ENCODE results near the gene NKX1-2.
"Not testable (repeated sequence)": the region's sequence is repeated elsewhere in the genome, so short reads cannot be mapped to it uniquely, and the experiment has no call there.

Gene NKX1-2

DNA sequence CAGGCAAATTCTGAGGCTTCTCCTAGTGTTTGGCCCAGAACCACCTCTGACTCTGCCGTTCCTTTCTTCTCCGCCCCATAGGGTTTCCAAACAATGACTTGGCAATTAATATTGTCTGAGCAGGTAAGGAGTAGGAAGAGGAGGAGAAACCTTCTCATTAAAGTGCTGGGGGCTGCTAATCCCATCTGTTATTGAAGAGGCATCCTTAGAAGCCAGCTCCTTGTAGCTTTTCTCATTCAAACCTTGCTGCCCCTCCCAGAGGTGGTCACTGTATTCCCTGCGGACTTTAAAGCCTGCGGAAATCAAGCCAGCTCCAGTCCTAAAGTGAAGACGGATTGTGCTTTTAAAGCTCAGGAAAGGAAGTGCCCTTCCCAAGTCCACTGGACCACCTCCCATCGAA is 1.4 kb upstream of the NKX1-2 start:
- no peak for DNase-seq (ENCODE audit: low spot score)

DNA sequence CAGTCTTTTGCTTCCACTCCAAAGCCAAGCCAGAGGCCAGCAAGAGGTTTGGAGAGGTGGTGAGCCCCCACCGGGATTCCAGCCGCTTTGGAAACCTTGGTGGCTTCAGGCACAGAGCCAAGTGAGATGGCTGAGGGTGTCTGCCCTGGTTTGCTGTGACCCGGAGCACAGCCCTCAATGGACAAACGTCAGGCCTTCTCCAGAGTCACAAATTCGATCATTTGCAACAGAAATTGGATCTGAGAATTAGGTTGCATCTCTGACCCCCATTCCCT is 885 bp upstream of the NKX1-2 start:
- no peak for DNase-seq (ENCODE audit: low spot score)

DNA sequence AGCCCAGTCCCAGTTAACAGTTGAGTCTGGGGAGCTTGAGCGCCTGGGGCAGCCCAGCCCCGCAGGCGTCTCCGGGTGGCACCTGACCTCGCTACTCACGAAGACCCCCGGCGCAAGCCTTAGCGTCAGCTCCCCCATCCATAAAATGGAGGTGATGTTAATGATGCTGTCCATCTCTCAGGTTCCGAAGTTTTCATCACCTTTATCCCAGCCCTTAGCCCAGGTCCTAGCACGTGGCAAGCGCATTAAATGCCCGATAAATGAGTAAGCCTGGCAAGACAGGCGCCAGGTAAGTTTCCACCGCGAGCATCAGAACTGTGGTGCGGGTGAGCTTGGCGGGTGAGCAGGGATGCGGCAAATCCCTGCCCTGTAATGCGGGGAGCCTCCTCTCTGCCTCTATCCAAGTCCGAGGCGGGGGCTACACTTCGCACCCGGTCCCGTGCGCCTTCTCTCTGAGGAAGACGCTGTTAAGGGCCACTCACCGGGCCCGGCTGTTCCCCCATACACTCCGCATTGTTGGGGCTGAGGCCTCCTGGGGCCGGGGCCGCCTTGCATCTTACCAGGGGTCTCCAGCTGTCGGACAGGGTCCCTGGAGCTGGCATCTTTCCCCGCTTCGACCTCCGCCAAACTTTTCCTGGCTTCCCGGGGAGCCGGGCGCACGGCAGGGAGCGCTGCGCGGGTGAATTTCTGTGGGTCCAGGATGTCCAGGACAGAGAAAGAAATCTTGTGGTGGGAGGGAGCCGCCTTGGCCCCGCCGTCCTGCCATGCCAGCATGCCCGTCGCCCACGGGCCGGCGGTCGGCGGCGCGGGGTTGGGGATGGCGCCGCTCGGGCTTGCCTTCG is 444 bp downstream of the NKX1-2 start:
- DNase-seq (ENCODE audit: low spot score): peak; percentile 22

DNA sequence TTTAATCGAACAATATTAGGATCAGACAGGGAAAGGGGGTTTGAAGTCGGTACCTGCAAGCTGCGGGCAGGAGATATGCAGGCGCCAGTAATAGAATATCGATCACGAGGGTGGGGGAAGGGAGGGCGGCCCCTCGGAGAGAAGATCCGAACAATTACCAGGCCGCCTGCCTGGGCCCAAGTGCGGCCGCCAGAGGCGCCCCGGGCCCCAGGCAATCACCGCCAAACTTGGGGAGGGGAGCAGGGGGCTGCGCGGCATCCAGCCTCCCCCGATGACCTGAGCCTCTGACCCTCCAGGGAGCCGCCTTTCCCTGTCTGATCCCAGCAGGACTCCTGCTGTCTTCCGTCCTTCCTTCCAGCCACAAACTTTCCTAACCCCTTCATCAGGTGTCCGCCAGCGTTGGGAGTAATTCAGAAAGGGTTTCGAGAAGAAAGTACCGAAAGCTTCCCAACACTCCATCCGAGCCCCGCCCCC is 1.1 kb downstream of the NKX1-2 start:
- DNase-seq (ENCODE audit: low spot score): no peak

DNA sequence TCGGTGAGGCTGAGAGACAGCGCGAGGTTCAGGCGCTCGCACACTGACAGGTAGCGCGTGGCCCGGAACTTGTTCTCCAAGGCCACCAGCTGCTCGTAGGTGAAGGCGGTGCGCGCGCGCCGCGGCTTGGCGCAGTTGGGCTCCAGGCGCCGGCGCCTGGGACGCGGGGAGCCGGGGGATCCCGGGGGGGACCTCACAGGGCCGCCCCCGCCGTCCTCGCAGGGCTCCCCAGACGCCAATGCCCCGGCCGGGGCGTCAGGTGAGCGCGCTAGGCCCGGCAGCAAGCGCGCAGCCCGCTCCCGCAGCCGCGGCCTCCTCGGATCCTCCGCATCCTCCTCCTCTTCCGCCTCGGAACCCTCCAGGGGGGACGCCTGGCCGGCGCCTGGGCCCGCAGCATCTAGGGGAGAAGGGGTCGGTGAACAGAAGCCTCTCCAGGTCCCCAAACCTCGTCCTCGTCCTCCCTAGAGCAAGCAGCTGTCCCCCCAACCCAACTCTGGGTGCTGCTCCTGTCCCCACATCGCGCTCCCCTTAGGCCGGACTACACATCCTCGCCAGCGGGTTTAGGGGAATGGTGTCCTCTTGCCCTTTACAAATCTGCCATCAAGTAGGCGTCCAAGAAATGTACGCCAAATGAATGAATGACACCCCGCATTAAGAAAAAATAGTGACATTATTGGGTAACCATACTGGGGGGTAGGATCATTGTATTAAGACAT is 1.9 kb downstream of the NKX1-2 start:
- DNase-seq (ENCODE audit: low spot score): no peak

DNA sequence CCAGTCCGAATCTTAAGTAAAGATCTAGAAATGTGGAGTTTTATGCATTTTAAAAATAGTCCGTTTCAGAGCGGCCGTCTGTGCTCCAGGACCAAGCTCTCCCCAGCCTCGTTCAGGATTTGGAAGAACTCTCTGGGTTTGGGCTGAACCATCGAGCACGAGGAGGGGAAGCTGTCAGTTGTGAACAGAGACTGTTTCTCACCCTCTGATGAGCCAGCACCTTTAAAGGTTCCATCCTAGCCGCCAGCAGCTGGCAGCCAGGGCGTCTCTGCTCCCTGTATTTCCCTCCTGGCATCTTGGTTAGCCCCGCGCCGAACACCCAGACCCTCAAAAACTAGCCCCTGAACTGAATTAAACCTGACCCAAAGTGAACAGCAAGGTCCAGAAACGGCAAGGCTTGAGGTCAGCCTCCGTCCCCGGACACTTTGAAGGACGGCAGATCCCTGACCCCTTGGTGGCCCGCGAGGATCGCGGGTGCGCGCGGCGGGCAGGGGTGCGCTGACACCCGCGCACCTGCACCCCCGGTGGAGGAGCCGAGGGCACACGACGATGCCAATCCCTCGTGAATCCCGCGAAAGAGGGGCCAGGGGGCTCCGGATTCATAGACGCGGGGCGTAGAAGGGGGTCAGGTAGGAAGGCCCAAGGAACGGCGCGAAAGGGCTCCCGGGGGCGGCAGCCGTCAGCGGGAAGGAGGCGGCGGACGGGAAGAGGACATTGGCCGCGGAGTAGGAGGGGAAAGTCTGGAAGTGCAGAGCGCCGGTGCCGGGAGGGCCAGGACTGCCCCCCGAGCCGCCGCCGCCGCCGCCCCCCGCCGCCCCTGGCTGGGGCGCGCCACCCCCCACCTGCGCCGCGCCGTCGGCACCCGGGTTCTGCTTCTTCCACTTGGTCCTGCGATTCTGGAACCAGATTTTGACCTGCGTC is 2.7 kb downstream of the NKX1-2 start:
- no peak for DNase-seq (ENCODE audit: low spot score)

DNA sequence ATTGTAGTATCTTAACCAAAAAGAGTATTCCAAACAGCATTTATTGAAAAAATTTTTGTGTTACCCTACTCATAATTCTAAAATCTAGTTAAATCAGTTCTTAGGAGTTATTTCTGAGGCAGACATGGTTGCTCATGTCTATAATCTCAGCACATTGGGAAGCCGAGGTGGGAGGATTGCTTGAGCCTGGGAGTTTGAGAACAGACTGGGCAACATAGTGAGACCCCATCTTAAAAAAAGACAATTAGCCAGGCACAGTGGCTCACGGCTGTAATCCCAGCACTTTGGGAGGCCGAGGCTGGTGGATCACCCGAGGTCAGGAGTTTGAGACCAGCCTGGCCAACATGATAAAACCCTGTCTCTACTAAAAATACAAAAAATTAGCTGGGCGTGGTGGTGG is 8.1 kb downstream of the NKX1-2 start:
- not testable (repeated sequence) for DNase-seq (ENCODE audit: low spot score)

DNA sequence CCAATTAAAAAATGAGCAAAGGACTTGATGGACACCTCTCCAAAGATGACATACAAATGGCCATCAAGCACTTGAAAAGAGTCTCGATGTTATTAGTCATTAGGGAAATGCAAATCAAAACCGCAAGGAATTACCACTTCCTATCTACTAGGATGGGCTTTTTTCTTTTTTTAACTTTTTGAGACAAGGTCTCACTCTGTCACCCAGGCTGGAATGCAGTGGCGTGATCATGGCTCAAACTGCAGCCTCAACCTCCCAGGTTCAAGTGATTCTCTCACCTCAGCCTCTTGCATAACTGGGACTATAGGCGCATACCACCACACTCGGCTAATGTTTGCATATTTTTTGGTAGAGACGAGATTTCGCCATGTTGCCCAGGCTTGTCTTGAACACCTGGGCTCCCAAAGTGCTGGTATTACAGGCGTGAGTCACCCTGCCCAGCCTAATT is 13.6 kb downstream of the NKX1-2 start:
- DNase-seq (ENCODE audit: low spot score): peak; percentile 9

DNA sequence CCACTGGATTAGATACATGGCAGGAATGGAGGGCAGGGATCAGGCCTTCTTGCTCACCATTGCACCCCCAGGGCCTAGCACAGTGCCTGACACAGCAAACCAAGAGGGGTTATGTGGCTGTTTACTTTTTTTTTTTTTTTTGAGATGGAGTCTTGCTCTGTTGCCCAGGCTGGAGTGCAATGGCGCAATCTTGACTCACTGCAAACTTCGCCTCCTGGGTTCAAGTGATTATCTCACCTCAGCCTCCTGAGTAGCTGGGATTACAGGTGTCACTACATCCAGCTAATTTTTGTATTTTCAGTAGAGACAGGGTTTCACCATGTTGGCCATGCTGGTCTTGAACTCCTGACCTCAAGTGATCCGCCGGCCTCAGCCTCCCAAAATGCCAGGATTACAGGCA is 14.2 kb downstream of the NKX1-2 start:
- not testable (repeated sequence) for DNase-seq (ENCODE audit: low spot score)

DNA sequence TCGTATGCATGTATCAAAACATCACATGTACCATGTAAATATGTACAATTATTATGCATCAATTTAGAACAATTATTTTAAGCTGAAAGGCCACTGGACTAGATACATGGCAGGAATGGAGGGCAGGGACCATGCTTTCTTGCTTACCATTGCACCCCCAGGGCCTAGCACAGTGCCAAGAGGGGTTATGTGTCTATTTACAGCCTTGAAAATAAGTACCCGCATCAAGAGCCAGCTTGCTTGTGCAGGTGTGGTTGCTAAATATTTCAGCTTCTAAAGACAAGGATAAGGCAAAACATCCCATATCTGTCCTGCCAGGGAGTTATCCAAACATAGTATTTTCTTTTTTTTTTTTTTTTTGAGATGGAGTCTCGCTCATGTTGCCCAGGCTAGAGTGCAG is 16.4 kb downstream of the NKX1-2 start:
- no peak for DNase-seq (ENCODE audit: low spot score)

DNA sequence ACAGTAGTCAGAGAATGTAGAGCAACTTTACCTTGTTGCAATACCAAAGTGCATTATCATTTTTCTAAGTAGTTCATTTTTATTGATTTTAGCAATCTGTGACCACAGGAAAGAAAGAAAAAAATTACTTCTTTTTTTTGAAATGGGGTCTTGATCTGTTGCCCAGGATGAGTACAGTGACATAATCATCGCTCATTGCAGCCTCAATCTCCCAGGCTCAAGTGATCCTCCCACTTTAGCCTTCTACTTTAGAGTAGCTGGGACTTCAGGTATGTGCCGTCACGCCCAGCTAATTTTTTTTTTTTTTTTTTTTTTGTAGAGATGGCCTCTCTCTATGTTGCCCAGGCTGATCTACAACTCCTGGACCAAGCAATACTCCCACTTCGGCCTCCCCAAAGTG is 19.8 kb downstream of the NKX1-2 start:
- DNase-seq (ENCODE audit: low spot score): no peak

DNA sequence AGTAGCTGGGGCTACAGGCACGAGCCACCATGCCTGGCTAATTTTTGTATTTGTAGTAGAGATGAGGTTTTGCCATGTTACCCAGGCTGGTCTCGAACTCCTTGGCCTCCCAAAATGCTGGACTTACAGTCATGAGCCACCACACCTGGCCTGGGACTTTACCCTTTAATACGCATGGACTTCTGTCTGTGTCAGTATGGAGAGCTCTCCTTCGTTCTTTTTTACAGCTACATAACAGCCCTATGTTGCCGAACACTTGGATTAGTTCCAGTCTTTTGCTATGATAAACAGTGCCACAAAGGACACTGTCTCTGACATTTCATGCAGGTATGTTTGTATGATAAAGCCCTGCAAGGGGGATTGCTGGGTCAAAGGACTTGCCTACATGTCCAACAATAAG is 20.3 kb downstream of the NKX1-2 start:
- no peak for DNase-seq (ENCODE audit: low spot score)

DNA sequence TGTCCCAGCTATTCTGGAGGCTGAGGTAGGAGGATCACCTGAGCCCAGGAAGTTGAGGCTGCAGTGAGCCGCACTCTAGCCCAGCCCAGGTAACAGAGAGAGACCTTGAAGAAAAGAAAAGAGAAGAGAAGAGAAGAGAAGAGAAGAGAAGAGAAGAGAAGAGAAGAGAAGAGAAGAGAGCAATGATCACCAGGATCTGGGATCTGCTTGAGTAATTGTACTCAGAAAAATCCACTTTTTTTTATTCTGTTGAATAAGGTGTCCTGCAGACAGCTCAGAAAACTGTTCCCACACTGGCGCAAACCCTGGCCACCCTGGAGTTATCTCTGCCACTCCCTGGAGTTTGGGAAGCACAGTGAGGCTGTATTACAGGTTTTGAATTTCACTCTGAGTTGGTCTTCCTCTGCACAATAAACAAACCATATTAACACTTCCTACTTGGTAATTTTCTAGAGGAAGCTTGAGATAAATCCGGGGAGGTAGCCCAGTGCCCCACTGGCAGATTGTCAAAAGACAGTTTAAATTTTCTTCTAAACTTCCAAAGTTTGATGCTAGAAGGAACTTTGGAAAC is 21.5 kb downstream of the NKX1-2 start:
- DNase-seq (ENCODE audit: low spot score): no peak

DNA sequence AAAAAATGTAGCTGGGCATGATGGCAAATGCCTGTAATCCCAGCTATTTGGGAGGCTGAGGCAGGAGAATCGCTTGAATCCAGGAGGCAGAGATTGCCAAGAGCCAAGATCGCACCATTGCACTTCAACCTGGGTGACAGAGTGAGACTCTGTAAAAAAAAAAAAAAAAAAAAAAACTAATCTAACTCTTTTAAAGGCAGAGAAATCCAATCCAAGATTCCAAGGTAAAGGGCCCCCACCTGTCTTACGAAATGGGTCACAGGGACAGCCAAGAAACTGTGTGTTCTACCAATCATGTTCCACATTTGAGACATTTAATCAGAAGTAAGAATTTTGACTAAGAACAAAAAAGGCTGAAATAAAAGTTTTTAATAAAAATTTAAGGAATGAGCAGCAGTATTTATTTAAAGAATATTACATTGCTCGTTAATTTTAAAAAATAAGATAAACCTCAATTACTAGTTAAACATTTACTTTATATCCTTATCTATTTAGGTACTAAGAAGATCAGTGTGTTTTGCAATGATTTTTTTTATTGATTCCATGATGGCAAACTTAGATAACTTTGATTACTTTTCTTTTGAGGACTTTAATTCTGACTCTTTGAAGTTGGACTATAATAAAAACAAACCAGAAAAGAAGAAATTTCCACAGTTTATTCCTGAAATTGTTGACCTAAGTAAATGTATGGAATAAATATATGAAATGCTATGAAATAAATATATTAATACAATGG is 24.4 kb downstream of the NKX1-2 start:
- DNase-seq (ENCODE audit: low spot score): no peak

DNA sequence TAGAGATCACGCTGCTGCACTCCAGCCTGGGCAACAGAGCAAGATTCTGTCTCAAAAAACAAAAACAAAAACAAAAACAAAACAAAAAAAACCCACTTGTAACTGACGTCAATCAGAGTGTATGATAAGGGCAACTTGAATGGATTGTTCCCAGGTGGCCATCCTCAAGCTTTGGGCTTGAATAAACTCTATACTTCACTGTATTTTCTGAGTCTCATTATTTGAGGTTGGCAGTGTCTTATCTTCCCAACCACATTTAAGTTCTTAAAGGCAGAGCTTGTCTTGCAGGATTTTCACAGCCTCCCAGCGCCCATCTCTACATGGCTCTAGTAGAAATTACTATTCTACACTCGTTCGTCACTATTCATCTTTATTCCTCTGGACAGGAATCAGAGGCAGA is 26.0 kb downstream of the NKX1-2 start:
- DNase-seq (ENCODE audit: low spot score): no peak

DNA sequence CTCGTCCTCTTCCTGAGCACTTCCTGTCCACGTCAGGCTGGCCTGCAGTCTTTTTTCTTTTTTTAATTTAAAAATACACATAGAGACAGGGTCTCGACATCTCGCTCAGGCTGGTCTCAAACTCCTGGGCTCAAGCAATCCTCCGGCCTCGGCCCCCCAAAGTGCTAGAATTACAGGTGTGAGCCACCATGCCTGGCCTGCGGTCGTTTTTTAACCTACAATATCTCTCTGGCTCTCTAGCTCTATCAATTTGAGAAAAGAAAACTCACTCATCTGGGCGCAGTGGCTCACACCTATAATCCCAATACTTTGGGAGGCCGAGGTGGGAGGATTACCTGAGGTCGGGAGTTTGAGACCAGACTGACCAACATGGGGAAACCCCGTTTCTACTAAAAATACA is 27.1 kb downstream of the NKX1-2 start:
- no peak for DNase-seq (ENCODE audit: low spot score)

DNA sequence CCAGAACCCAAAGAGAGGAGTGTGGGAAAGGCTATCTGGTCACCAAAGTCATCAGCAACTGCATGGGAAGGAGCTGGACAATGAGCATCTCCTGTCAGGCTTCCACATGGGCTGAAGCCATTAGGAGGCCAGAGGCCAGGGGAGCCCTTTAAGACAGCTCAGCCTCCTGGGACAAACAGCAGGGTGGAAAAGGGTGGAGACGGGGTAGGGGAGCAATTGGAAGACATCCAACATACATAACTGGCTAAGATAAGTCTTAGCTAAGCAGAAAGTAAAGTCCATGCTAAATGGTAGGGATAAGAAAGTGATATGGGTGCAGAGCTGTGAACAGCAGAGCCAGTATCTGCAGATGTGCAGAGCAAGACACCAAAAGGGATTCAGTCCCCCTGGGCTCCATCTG is 29.6 kb downstream of the NKX1-2 start:
- no peak for DNase-seq (ENCODE audit: low spot score)

DNA sequence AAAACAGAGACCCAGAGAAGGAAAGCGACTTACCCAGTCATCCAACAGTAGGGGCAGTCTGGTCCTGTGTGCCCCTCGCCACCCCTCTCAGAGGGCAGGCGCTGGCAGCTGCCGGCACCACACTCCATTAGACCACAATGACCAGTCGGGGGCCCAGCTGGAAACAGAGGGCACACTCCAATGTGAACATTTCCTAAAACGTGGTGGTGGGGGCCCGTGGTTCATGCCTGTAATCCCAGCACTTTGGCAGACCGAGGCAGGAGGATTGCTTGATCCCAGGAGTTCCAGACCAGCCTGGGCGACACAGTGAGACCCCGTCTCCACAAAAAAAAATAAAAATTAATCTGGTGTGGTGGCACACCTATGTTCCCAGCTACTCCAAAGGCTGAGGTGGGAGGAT is 30.2 kb downstream of the NKX1-2 start:
- DNase-seq (ENCODE audit: low spot score): no peak

DNA sequence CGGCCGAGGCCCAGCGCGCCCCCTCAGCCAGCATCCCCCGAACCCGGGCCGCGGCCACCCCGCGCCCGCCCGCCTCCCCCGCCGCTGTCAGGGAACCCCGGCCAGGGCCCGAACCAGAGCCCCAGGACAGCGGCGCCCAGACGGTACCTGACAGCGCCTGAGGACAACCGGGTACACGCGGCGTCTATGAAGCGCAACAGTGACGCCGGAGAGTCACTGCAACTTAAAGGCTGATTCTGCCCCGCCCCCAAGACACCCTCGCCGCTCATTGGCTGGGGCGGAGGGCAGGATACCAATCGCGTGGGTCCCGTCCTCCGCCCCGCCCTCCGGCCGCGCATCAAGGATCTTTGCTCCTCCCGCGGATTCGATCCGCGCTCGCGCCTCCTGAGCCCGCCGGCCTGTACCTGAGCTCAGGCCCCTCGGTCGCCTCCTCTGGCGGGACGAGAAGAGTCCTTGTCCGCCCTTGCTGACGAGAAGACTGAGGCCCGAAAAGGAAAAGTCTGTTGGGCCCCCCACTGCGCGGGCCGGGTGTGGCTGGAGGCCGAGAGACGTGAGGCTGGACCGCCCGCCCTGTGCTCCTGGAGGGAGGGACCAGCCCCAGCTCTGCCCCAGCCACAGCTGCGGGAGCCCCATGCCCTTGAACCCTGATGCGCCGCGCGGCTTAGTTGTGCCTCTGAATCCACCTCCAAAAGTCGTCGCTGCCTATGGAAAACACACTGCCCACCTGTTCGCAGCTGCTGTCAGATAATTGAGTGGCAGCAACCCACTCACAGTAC is 30.9 kb downstream of the NKX1-2 start, which contains the start of gene OAT:
Gene OAT (minus strand): TSS at position 198 of the 776 bp plus-strand sequence. CDS start 6,752 bp downstream, outside the sequence.
- peak; percentile 96 for DNase-seq (ENCODE audit: low spot score)

DNA sequence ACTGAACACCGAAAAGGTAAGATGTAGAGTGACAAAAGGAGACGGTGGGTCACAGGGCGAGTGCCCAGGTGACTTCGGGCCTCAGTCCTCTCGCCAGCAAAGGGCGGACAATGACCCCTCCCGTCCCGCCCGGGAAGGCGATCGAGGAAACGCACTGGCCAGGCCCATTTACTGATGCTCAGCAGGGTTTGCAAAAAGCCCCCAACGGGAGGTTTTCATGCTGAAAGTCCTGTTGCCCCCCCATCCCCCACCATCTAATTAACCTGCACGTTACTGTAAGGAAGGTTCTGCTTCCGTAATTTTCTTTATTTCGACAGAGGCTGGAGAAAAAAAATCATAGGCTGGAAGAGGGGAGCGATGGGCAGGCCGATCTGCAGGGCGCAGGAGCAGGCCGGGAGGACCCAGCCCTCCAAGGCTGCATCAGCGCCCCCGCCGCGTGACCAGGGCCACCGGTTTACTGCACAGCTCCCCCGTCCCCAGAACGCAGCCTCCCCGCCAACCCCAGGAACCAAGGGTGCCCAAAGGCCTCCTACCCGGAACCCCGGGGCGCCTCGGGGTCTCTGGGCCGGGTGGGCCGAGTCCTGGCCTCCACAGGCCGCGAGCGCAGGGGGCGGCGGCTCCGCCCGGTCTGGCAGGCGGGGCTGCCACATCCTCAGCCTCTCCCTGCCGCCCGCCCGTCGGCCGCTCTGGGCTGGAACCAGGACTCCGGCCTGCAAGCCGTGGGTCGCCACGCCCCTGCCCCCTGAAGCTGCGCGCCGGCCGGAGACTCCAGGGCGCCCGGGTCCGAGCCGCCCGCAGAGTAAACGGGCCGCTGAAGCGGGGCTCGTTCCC is 31.7 kb downstream of the NKX1-2 start:
- DNase-seq (ENCODE audit: low spot score): peak; percentile 51

All from kidney tubule cell (primary cell).